Measurements from ENCODE around the gene FAM163B. TPM values are rescaled to one million over a fixed set of nuclear protein-coding genes. Genes with fewer than 3 reads are reported as not detected.

FAM163B gene
- total and polyA plus RNA-seq, 7 experiments from 2014 or later = not detected

GRCh38 chr9:133538851-133539833 lies 70.0 kb downstream of the FAM163B start:
- Histone ChIP-seq H3K27me3 (ENCODE audit: control insufficient read depth in 2 of 2, insufficient read depth in 2 of 2, low read length in 2 of 2) (no peaks in the 10 kb centered on the region), H3K9me3 (ENCODE audit: control insufficient read depth in 2 of 3, low read length in 3 of 3) (no peaks in the 10 kb centered on the region), H3K27ac (ENCODE audit: low read depth, low read length) (no peak overlapping the region), H3K4me1 (ENCODE audit: control insufficient read depth in 2 of 2, insufficient read depth in 2 of 2, low read length in 2 of 2) (peaks cover 0 to 3% of the 10 kb centered on the region in 2 donors), H3K36me3 (ENCODE audit: control insufficient read depth in 2 of 3, insufficient read depth in 3 of 3, low read length in 3 of 3) (no peaks in the 10 kb centered on the region), H3K4me3 (ENCODE audit: low read length) (no peak overlapping the region)
- DNase-seq (no peak), ATAC-seq (no peak)
- ChIA-PET CTCF (no interaction called here), POLR2A (no interaction called here)
- Mint-ChIP-seq H3K4me1 (peaks cover 0 to 10% (median 4%) of the 10 kb centered on the region in 7 donors), H3K4me3 (no peak overlapping the region), H3K27me3 (peaks cover 0 to 8% (median 0%) of the 10 kb centered on the region in 5 donors), H3K36me3 (no peaks in the 10 kb centered on the region), H3K9me3 (no peaks in the 10 kb centered on the region), H3K27ac (no peak overlapping the region)
- intact Hi-C loops (cut with micrococcal nuclease) = no loop called here

GRCh38 chr9:133538176-133538575 lies 71.0 kb downstream of the FAM163B start:
- ChIA-PET POLR2A (no interaction called here), CTCF (no interaction called here)
- Mint-ChIP-seq H3K36me3 (no peaks in the 10 kb centered on the region), H3K4me3 (no peak overlapping the region), H3K27ac (no peak overlapping the region), H3K9me3 (no peaks in the 10 kb centered on the region), H3K27me3 (peaks cover 0 to 12% (median 2%) of the 10 kb centered on the region in 5 donors), H3K4me1 (peaks cover 0 to 19% (median 9%) of the 10 kb centered on the region in 7 donors)
- H3K27ac ChIP-seq (ENCODE audit: low read depth, low read length) = no peak overlapping the region
- H3K27me3 ChIP-seq (ENCODE audit: control insufficient read depth in 2 of 2, insufficient read depth in 2 of 2, low read length in 2 of 2) = no peaks in the 10 kb centered on the region
- intact Hi-C loops (cut with micrococcal nuclease) = no loop called here
- ATAC-seq = no peak
- H3K4me3 ChIP-seq (ENCODE audit: low read length) = no peak overlapping the region
- DNase-seq = no peak
- peaks cover 0 to 12% of the 10 kb centered on the region in 2 donors for H3K4me1 ChIP-seq (ENCODE audit: control insufficient read depth in 2 of 2, insufficient read depth in 2 of 2, low read length in 2 of 2)
- no peaks in the 10 kb centered on the region for H3K9me3 ChIP-seq (ENCODE audit: control insufficient read depth in 2 of 3, low read length in 3 of 3)
- H3K36me3 ChIP-seq (ENCODE audit: control insufficient read depth in 2 of 3, insufficient read depth in 3 of 3, low read length in 3 of 3) = no peaks in the 10 kb centered on the region

GRCh38 chr9:133537257-133537656 lies 71.9 kb downstream of the FAM163B start:
- ATAC-seq (no peak), DNase-seq (no peak)
- Mint-ChIP-seq H3K4me3 (no peak overlapping the region), H3K9me3 (peaks cover 0 to 3% (median 0%) of the 10 kb centered on the region in 11 donors), H3K4me1 (peaks cover 6 to 24% (median 16%) of the 10 kb centered on the region in 7 donors), H3K27ac (no peak overlapping the region), H3K27me3 (peaks cover 0 to 17% (median 7%) of the 10 kb centered on the region in 5 donors), H3K36me3 (no peaks in the 10 kb centered on the region)
- Histone ChIP-seq H3K27me3 (ENCODE audit: control insufficient read depth in 2 of 2, insufficient read depth in 2 of 2, low read length in 2 of 2) (no peaks in the 10 kb centered on the region), H3K36me3 (ENCODE audit: control insufficient read depth in 2 of 3, insufficient read depth in 3 of 3, low read length in 3 of 3) (no peaks in the 10 kb centered on the region), H3K4me3 (ENCODE audit: low read length) (no peak overlapping the region), H3K4me1 (ENCODE audit: control insufficient read depth in 2 of 2, insufficient read depth in 2 of 2, low read length in 2 of 2) (peaks cover 0 to 21% of the 10 kb centered on the region in 2 donors), H3K27ac (ENCODE audit: low read depth, low read length) (no peak overlapping the region), H3K9me3 (ENCODE audit: control insufficient read depth in 2 of 3, low read length in 3 of 3) (no peaks in the 10 kb centered on the region)
- intact Hi-C loops (cut with micrococcal nuclease) = no loop called here
- ChIA-PET POLR2A (no interaction called here), CTCF (no interaction called here)

GRCh38 chr9:133536536-133536935 lies 72.7 kb downstream of the FAM163B start:
- H3K9me3 Mint-ChIP-seq = peaks cover 0 to 3% (median 0%) of the 10 kb centered on the region in 11 donors
- H3K27ac Mint-ChIP-seq = peak overlapping the region in 1 of 9 donors; percentile 65
- Histone ChIP-seq H3K9me3 (ENCODE audit: control insufficient read depth in 2 of 3, low read length in 3 of 3) (no peaks in the 10 kb centered on the region), H3K36me3 (ENCODE audit: control insufficient read depth in 2 of 3, insufficient read depth in 3 of 3, low read length in 3 of 3) (no peaks in the 10 kb centered on the region), H3K27me3 (ENCODE audit: control insufficient read depth in 2 of 2, insufficient read depth in 2 of 2, low read length in 2 of 2) (no peaks in the 10 kb centered on the region), H3K27ac (ENCODE audit: low read depth, low read length) (no peak overlapping the region), H3K4me1 (ENCODE audit: control insufficient read depth in 2 of 2, insufficient read depth in 2 of 2, low read length in 2 of 2) (peaks cover 0 to 21% of the 10 kb centered on the region in 2 donors), H3K4me3 (ENCODE audit: low read length) (no peak overlapping the region)
- intact Hi-C loops (cut with micrococcal nuclease) = no loop called here
- DNase-seq (no peak), ATAC-seq (no peak)
- POLR2A ChIA-PET = no interaction called here
- H3K27me3 Mint-ChIP-seq = peaks cover 0 to 21% (median 7%) of the 10 kb centered on the region in 5 donors
- peak overlapping the region in 1 of 10 donors; percentile 72 for H3K4me3 Mint-ChIP-seq
- CTCF ChIA-PET = no interaction called here
- H3K4me1 Mint-ChIP-seq = peaks cover 6 to 24% (median 16%) of the 10 kb centered on the region in 7 donors
- no peaks in the 10 kb centered on the region for H3K36me3 Mint-ChIP-seq

GRCh38 chr9:133536080-133536479 lies 73.1 kb downstream of the FAM163B start:
- no peak overlapping the region for H3K27ac ChIP-seq (ENCODE audit: low read depth, low read length)
- intact Hi-C loops (cut with micrococcal nuclease) = no loop called here

GRCh38 chr9:133535306-133535877 lies 73.8 kb downstream of the FAM163B start:
- Histone ChIP-seq H3K27ac (ENCODE audit: low read depth, low read length) (peak overlapping the region; percentile 48), H3K9me3 (ENCODE audit: control insufficient read depth in 2 of 3, low read length in 3 of 3) (no peaks in the 10 kb centered on the region), H3K36me3 (ENCODE audit: control insufficient read depth in 2 of 3, insufficient read depth in 3 of 3, low read length in 3 of 3) (no peaks in the 10 kb centered on the region), H3K27me3 (ENCODE audit: control insufficient read depth in 2 of 2, insufficient read depth in 2 of 2, low read length in 2 of 2) (no peaks in the 10 kb centered on the region), H3K4me1 (ENCODE audit: control insufficient read depth in 2 of 2, insufficient read depth in 2 of 2, low read length in 2 of 2) (peaks cover 0 to 21% of the 10 kb centered on the region in 2 donors), H3K4me3 (ENCODE audit: low read length) (no peak overlapping the region)
- Mint-ChIP-seq H3K9me3 (peaks cover 0 to 3% (median 0%) of the 10 kb centered on the region in 11 donors), H3K27ac (peak overlapping the region in 5 of 9 donors; percentile 26 to 69 (median 43)), H3K4me1 (peaks cover 6 to 24% (median 16%) of the 10 kb centered on the region in 7 donors), H3K36me3 (no peaks in the 10 kb centered on the region), H3K4me3 (peak overlapping the region in 8 of 10 donors; percentile 12 to 81 (median 58)), H3K27me3 (peaks cover 0 to 21% (median 7%) of the 10 kb centered on the region in 5 donors)
- DNase-seq (no peak), ATAC-seq (no peak)
- intact Hi-C loops (cut with micrococcal nuclease) = no loop called here
- CTCF ChIA-PET = no interaction called here
- POLR2A ChIA-PET = no interaction called here

More at GRCh38 chr9:133536080-133536479, 73.1 kb downstream of the FAM163B start:
- ChIA-PET POLR2A (no interaction called here), CTCF (no interaction called here)
- H3K9me3 ChIP-seq (ENCODE audit: control insufficient read depth in 2 of 3, low read length in 3 of 3) = no peaks in the 10 kb centered on the region
- Mint-ChIP-seq H3K4me1 (peaks cover 6 to 24% (median 16%) of the 10 kb centered on the region in 7 donors), H3K27me3 (peaks cover 0 to 21% (median 7%) of the 10 kb centered on the region in 5 donors), H3K4me3 (peak overlapping the region in 2 of 10 donors; percentile 21 to 72), H3K36me3 (no peaks in the 10 kb centered on the region), H3K27ac (peak overlapping the region in 1 of 9 donors; percentile 43), H3K9me3 (peaks cover 0 to 3% (median 0%) of the 10 kb centered on the region in 11 donors)
- H3K36me3 ChIP-seq (ENCODE audit: control insufficient read depth in 2 of 3, insufficient read depth in 3 of 3, low read length in 3 of 3) = no peaks in the 10 kb centered on the region
- no peak for DNase-seq
- no peaks in the 10 kb centered on the region for H3K27me3 ChIP-seq (ENCODE audit: control insufficient read depth in 2 of 2, insufficient read depth in 2 of 2, low read length in 2 of 2)
- no peak for ATAC-seq
- no peak overlapping the region for H3K4me3 ChIP-seq (ENCODE audit: low read length)
- H3K4me1 ChIP-seq (ENCODE audit: control insufficient read depth in 2 of 2, insufficient read depth in 2 of 2, low read length in 2 of 2) = peaks cover 0 to 21% of the 10 kb centered on the region in 2 donors
